NCI-H1417 treated with DMSO at 0.1 percent for 48 hours (cell line): ENCODE results near the gene AMY2B.
"Not testable (repeated sequence)": the region's sequence is repeated elsewhere in the genome, so short reads cannot be mapped to it uniquely, and the experiment has no call there.

Experiments used
- DNase-seq: peaks from one replicate; lab custom pipeline; 2025; lab: John Stamatoyannopoulos, UW

Gene AMY2B

DNA sequence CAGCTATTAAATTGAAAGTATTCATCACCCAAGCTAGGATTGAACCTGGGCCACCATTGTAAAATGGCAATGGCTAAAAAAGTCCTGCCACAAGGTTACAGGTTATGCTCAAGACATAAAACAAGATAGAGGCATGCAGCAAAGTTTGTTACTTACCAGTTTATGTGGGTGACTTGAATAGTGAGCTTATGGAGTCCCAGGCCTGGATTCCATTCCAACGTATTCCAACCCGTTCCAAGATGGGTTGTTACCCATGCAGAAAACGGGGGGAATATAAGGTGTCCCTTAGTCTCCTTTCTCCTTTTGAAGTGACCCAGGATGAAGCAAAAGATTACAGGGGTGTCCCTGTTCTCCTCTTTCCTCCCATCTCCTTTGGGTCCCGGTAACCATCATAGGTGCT, 56.0 kb downstream of the AMY2B start:
- not testable (repeated sequence) for DNase-seq
